HAP-1 (cell line): Measurements from ENCODE around the gene HLA-A.

Experiments
- DNase-seq, 2 experiments: peaks; one replicate each; pipeline ENCODE4 v3.0.0-alpha.2; 2016 to 2020; ENCODE audit warnings: low spot score in 2 of 2
- H3K27me3 ChIP-seq: fragments of 250-450 bp; sonication (Bioruptor Pico); 2 replicates; pipeline ENCODE4 v1.5.1; 2020; ENCODE audit warnings: low read depth, mild to moderate bottlenecking, moderate library complexity
- H3K36me3 ChIP-seq: fragments of 250-450 bp; sonication (Bioruptor Pico); replicated peaks from 2 replicates; pipeline ENCODE4 v1.5.1; 2020; ENCODE audit warnings: mild to moderate bottlenecking
- H3K4me1 ChIP-seq: fragments of 250-450 bp; sonication (Bioruptor Pico); 2 replicates; pipeline ENCODE4 v1.5.1; 2020; ENCODE audit warnings: mild to moderate bottlenecking
- H3K4me3 ChIP-seq: fragments of 250-450 bp; sonication (Bioruptor Pico); 2 replicates; pipeline ENCODE4 v1.5.1; 2020; ENCODE audit warnings: mild to moderate bottlenecking, moderate library complexity
- H3K9me3 ChIP-seq: fragments of 250-450 bp; sonication (Bioruptor Pico); 2 replicates; pipeline ENCODE4 v1.5.1; 2020; ENCODE audit warnings: mild to moderate bottlenecking, moderate library complexity
- in situ Hi-C: fragments of 300-500 bp; cut with MboI; formaldehyde crosslinking; loops from 3 replicates; pipeline ENCODE4 v1.14.3; 2020; ENCODE audit warnings: low sequenced_read_pairs, inconsistent platforms, mixed read lengths

Gene HLA-A

GRCh38 chr6:29942275-29943052, at the start of gene HLA-A:
HLA-A (plus strand) TSS chr6:29942532; CDS start chr6:29942554, 22 bp downstream.
- in situ Hi-C loops = loop anchor here (5.0 kb wide), 1 partner anchor 55 kb away; no protein-coding TSS in a partner anchor
- Histone ChIP-seq H3K4me3 (peak within 1 kb of the TSS; percentile 36), H3K27me3 (no peaks in the 10 kb centered on the region), H3K36me3 (no peaks in the 10 kb centered on the region), H3K4me1 (no peaks in the 10 kb centered on the region), H3K9me3 (no peaks in the 10 kb centered on the region)
- peak; percentile 84 to 90 for DNase-seq

- H3K4me3 ChIP-seq = no peak overlapping the region
- H3K36me3 ChIP-seq = no peaks in the 10 kb centered on the region
- H3K4me1 ChIP-seq = no peaks in the 10 kb centered on the region
- in situ Hi-C loops = no loop called here
- no peaks in the 10 kb centered on the region for H3K9me3 ChIP-seq
- DNase-seq = no peak
- H3K27me3 ChIP-seq = no peaks in the 10 kb centered on the region
Observed at GRCh38 chr6:29892696-29893095, 49.6 kb upstream of the HLA-A start.

- no peaks in the 10 kb centered on the region for H3K36me3 ChIP-seq
- in situ Hi-C loops = no loop called here
- no peaks in the 10 kb centered on the region for H3K9me3 ChIP-seq
- H3K27me3 ChIP-seq = no peaks in the 10 kb centered on the region; the same call in 1 of the 2 replicates
- H3K4me1 ChIP-seq = no peaks in the 10 kb centered on the region
- no peak overlapping the region for H3K4me3 ChIP-seq
- no peak for DNase-seq
Observed at GRCh38 chr6:29899281-29899680, 43.1 kb upstream of the HLA-A start.

- no peak overlapping the region for H3K4me3 ChIP-seq
- H3K27me3 ChIP-seq = peaks cover 3% of the 10 kb centered on the region; the same call in 1 of the 2 replicates
- H3K4me1 ChIP-seq = peaks cover 6% of the 10 kb centered on the region
- DNase-seq = no peak
- no peaks in the 10 kb centered on the region for H3K36me3 ChIP-seq
- H3K9me3 ChIP-seq = no peaks in the 10 kb centered on the region
- in situ Hi-C loops = no loop called here
Observed at GRCh38 chr6:29905286-29905685, 37.0 kb upstream of the HLA-A start.

GRCh38 chr6:29907637-29908340, 34.5 kb upstream of the HLA-A start:
- no peak overlapping the region for H3K4me3 ChIP-seq

GRCh38 chr6:29908341-29908662, 34.0 kb upstream of the HLA-A start:
- H3K36me3 ChIP-seq = no peaks in the 10 kb centered on the region
- in situ Hi-C loops = no loop called here
- H3K9me3 ChIP-seq = no peaks in the 10 kb centered on the region
- peaks cover 3% of the 10 kb centered on the region; the same call in 1 of the 2 replicates for H3K27me3 ChIP-seq
- no peak for DNase-seq
- H3K4me3 ChIP-seq = no peak overlapping the region
- H3K4me1 ChIP-seq = peaks cover 7% of the 10 kb centered on the region

More at GRCh38 chr6:29907637-29908340, 34.5 kb upstream of the HLA-A start:
- peaks cover 3% of the 10 kb centered on the region; the same call in 1 of the 2 replicates for H3K27me3 ChIP-seq
- H3K9me3 ChIP-seq = no peaks in the 10 kb centered on the region
- no peak for DNase-seq
- peaks cover 7% of the 10 kb centered on the region for H3K4me1 ChIP-seq
- in situ Hi-C loops = no loop called here
- no peaks in the 10 kb centered on the region for H3K36me3 ChIP-seq

GRCh38 chr6:29908710-29909109, 33.6 kb upstream of the HLA-A start:
- DNase-seq = no peak
- Histone ChIP-seq H3K36me3 (no peaks in the 10 kb centered on the region), H3K4me1 (peaks cover 7% of the 10 kb centered on the region), H3K9me3 (no peaks in the 10 kb centered on the region), H3K27me3 (peaks cover 3% of the 10 kb centered on the region; the same call in 1 of the 2 replicates), H3K4me3 (no peak overlapping the region)
- in situ Hi-C loops = no loop called here

GRCh38 chr6:29909985-29910384, 32.3 kb upstream of the HLA-A start:
- no peaks in the 10 kb centered on the region for H3K36me3 ChIP-seq
- in situ Hi-C loops = no loop called here

GRCh38 chr6:29912840-29913239, 29.5 kb upstream of the HLA-A start:
- no peaks in the 10 kb centered on the region for H3K36me3 ChIP-seq
- in situ Hi-C loops = no loop called here
- H3K4me3 ChIP-seq = no peak overlapping the region
- H3K9me3 ChIP-seq = no peaks in the 10 kb centered on the region
- H3K27me3 ChIP-seq = no peaks in the 10 kb centered on the region; the same call in 1 of the 2 replicates
- H3K4me1 ChIP-seq = peaks cover 7% of the 10 kb centered on the region
- no peak for DNase-seq

More at GRCh38 chr6:29909985-29910384, 32.3 kb upstream of the HLA-A start:
- H3K4me1 ChIP-seq = peaks cover 7% of the 10 kb centered on the region
- no peaks in the 10 kb centered on the region for H3K9me3 ChIP-seq
- DNase-seq = peak in 1 of 2 experiments; percentile 57
- no peak overlapping the region for H3K4me3 ChIP-seq
- H3K27me3 ChIP-seq = peaks cover 3% of the 10 kb centered on the region; the same call in 1 of the 2 replicates

GRCh38 chr6:29916741-29917140, 25.6 kb upstream of the HLA-A start:
- Histone ChIP-seq H3K9me3 (no peaks in the 10 kb centered on the region), H3K36me3 (no peaks in the 10 kb centered on the region), H3K27me3 (peaks cover 11% of the 10 kb centered on the region), H3K4me3 (no peak overlapping the region), H3K4me1 (no peaks in the 10 kb centered on the region)
- no peak for DNase-seq
- in situ Hi-C loops = no loop called here

GRCh38 chr6:29917857-29918256, 24.5 kb upstream of the HLA-A start:
- H3K9me3 ChIP-seq = no peaks in the 10 kb centered on the region
- H3K36me3 ChIP-seq = no peaks in the 10 kb centered on the region
- H3K4me1 ChIP-seq = no peaks in the 10 kb centered on the region
- no peak overlapping the region for H3K4me3 ChIP-seq
- DNase-seq = no peak
- in situ Hi-C loops = no loop called here
- peaks cover 11% of the 10 kb centered on the region for H3K27me3 ChIP-seq

GRCh38 chr6:29919506-29920445, 22.6 kb upstream of the HLA-A start:
- DNase-seq = no peak
- Histone ChIP-seq H3K4me3 (no peak overlapping the region), H3K27me3 (peaks cover 11% of the 10 kb centered on the region), H3K36me3 (no peaks in the 10 kb centered on the region), H3K9me3 (no peaks in the 10 kb centered on the region), H3K4me1 (no peaks in the 10 kb centered on the region)
- in situ Hi-C loops = no loop called here

- in situ Hi-C loops = no loop called here
Observed at GRCh38 chr6:29924287-29924686, 18.0 kb upstream of the HLA-A start.

More at GRCh38 chr6:29924287-29924686, 18.0 kb upstream of the HLA-A start:
- Histone ChIP-seq H3K9me3 (no peaks in the 10 kb centered on the region), H3K27me3 (peaks cover 8% of the 10 kb centered on the region; the same call in 1 of the 2 replicates), H3K36me3 (no peaks in the 10 kb centered on the region), H3K4me1 (peaks cover 3% of the 10 kb centered on the region), H3K4me3 (no peak overlapping the region)
- DNase-seq = no peak
